GM12873 (cell line): Measurements from ENCODE around the gene ADGRD2.
A peak's percentile ranks its signal among the peaks of the same experiment; 100 is the strongest.

ENCODE experiments used
- TF ChIP-seq, protein P1 (sequence below): IDR thresholded peaks from 2 replicates; pipeline ENCODE4 v1.5.1; 2012; ENCODE audit warnings: low read depth, mild to moderate bottlenecking, moderate library complexity, low read length, control low read depth; ENCODE audit not compliant: insufficient read depth; ENCODE audit errors: missing control alignments

ADGRD2 gene, protein sequence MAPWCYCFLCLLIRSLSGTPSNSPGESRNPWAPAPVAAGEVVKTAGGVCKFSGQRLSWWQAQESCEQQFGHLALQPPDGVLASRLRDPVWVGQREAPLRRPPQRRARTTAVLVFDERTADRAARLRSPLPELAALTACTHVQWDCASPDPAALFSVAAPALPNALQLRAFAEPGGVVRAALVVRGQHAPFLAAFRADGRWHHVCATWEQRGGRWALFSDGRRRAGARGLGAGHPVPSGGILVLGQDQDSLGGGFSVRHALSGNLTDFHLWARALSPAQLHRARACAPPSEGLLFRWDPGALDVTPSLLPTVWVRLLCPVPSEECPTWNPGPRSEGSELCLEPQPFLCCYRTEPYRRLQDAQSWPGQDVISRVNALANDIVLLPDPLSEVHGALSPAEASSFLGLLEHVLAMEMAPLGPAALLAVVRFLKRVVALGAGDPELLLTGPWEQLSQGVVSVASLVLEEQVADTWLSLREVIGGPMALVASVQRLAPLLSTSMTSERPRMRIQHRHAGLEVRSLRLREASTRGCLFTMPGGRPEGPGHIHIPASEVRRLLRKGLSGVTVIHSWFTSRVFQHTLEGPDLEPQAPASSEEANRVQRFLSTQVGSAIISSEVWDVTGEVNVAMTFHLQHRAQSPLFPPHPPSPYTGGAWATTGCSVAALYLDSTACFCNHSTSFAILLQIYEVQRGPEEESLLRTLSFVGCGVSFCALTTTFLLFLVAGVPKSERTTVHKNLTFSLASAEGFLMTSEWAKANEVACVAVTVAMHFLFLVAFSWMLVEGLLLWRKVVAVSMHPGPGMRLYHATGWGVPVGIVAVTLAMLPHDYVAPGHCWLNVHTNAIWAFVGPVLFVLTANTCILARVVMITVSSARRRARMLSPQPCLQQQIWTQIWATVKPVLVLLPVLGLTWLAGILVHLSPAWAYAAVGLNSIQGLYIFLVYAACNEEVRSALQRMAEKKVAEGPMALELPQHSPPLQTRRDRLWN

DNA sequence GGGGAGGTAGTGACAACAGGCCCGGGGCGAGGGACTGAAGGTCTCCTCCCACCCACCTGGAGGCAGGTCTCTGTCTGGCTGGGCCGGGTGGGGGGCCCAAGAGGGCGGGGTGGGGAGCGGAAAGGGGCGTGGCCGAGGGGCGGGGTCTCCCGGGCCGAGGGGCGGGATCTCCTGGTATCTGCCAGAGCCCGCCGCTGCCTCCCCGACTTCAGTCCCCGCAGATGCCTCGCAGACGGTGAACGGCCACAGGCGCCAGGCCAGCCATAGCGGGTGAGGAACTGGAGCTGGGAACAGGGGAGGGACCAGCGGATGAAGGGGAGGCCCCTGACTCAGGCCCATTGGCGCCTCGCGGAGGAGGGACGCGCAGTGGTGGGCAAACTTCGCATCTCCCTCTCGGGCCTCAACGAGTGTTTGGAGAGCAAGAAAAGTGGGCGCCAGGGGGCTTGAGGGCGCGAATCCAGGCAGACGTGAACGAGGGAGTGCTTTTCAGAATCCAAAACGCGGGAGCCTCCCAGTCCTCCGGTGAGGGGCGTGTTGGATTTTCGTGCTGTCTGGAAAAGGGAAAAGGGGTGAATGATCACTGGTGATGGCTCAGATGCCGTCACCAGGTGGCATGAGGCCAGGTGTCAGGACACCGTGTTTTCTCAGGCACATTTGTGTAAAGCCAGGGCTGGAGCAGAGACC lies at the start of gene ADGRD2:
TSS of gene ADGRD2 (plus strand) at position 211 of the 684 bp plus-strand sequence. CDS start 1,216 bp downstream, outside the sequence.
- TF ChIP-seq, protein P1, sequence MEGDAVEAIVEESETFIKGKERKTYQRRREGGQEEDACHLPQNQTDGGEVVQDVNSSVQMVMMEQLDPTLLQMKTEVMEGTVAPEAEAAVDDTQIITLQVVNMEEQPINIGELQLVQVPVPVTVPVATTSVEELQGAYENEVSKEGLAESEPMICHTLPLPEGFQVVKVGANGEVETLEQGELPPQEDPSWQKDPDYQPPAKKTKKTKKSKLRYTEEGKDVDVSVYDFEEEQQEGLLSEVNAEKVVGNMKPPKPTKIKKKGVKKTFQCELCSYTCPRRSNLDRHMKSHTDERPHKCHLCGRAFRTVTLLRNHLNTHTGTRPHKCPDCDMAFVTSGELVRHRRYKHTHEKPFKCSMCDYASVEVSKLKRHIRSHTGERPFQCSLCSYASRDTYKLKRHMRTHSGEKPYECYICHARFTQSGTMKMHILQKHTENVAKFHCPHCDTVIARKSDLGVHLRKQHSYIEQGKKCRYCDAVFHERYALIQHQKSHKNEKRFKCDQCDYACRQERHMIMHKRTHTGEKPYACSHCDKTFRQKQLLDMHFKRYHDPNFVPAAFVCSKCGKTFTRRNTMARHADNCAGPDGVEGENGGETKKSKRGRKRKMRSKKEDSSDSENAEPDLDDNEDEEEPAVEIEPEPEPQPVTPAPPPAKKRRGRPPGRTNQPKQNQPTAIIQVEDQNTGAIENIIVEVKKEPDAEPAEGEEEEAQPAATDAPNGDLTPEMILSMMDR = no peak

DNA sequence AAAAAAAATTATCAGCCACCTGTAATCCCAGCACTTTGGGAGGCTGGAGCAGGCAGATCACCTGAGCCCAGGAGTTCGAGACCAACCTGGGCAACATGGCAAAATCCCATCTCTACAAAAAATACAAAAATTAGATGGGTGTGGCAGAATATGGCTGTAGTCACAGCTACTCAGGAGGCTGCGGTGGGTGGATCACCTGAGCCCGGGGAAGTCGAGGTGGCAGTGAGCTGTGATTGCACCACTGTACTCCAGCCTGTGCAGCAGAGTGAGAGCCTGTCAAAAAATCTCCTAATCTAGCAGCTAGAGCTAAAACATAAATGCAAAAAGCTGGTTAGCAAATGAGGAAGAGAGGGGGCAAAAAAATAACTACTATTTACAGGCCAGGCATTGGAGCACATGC lies 47.0 kb upstream of the ADGRD2 start:
- TF ChIP-seq, protein P1 = no peak

DNA sequence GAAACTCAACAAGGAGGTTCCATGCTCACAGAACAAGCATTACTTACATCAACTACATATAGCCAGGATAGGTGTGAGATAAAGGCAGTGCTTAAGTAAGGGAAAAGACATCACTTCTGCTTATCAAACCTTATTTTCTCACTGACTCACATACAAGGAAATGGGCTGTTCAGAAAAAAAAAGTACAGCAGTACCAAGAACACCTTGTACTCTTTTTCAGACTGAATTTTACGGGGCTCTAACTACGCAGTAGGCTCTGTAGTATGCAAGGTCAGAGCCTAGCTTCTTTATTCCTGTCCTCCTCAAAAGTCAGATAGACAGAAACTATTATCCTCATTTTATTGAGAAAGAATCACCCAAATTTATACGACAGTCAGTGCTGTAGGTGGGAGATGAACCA lies 40.8 kb upstream of the ADGRD2 start:
- TF ChIP-seq, protein P1 = no peak

DNA sequence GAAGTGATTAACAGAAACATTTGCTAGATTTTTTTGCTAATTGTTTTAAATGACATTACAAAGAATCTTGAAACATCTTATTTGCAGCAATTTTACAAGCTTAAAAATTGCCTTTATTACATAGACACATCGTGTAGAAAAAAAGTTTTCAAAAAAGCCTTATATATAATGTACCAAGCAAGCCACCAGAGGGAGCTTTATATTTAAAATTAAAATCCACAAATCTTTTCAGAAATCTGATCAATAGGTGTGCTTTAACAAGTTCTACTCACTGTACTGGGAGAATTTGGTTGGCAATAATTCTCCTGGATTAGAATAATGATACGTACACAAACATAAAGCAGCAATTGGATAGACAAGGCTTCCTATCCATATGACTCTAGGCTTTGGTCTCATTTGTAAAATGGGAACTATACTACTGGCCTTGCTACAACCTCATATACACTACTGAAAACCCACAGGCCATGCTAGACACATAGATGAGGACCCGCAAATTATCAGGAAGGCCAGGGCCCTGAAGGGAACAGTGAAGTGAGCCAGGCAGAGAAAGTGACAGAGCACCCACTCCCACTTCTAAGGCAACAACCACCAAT lies 39.8 kb upstream of the ADGRD2 start:
- TF ChIP-seq, protein P1 = peak; percentile 29

DNA sequence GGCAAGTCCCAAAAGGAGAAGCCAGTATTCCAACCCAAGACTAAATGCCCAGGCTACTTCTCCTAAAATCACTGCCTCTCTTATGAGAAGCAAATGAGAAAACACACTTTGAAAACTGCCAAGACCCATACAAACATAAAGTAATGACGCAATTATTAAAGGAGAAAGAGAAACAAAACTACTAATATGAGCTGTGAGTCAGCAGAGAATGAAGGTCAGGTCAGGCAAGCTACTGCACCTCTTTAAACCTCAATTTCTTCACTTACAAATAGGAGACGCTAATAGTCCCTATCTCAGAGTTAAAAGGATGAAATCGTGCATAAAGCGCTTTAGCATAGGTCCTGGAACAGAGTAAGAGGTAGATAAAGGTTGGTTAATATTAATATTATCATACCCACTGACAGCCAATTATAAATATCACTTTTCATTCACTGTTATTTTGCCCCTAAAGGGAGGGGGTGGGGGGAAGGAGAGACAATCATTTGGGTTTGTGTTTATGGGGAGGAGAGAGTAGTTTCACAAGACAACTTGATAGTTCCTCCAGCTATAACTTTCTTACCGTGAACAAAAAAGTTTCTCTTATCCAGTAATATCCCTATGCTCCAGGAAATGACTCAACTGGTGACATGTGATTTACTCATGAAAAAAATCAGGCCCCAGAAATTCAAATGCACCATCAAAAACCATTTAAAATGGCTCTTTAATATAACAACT lies 38.6 kb upstream of the ADGRD2 start:
- TF ChIP-seq, protein P1 = no peak

DNA sequence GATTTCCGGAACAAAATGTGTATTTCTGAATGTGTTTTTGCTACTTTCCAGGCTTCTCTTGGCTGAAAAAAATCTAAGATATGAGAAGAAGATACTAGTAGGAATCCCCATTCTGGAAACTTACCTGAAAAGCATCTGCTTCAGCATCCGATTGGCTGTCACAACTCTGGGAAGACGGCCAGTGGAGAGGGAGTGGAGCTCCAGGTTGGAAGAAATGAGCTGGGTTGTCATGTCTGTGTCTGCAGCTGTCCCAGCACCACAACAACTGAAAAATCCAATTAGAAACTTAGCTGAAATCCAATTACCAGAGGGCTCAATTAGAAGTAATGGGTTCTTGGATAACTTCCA lies 38.0 kb upstream of the ADGRD2 start:
- TF ChIP-seq, protein P1 = no peak
